ENCODE data around the gene FGF1. TPM values are rescaled to one million over a fixed set of nuclear protein-coding genes. Genes with fewer than 3 reads are reported as not detected.
A peak's percentile ranks its signal among the peaks of the same experiment; 100 is the strongest.

Gene FGF1
- total RNA-seq, 1 experiment from 2014 or later: 3.2 TPM

DNA sequence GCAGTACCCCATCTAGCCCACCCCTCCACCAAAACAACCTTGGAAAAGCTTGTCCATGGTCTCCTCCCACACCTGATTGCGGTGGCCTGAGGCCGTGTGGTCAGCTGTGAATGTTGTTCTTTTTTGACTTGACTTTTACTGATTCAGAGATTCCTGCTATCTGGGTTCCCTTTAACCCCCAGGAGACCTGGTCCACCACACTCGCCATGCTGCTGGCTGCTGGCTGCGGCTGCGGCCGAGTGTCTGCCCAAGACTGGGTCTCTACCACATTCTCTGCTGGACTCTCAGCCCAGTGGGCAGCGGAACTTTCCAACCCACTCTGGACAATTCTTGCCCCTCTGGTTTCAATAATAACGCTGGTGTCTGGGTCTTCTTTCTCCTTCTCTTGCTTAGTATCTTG lies 28.4 kb downstream of the FGF1 start:
- Histone ChIP-seq H2BK120ac (ENCODE audit: low read depth, low read length, poor library complexity, severe bottlenecking) (no peak overlapping the region), H2AK5ac (ENCODE audit: insufficient read length, low read length) (no peak overlapping the region), H3K18ac (ENCODE audit: insufficient read length, low read depth, low read length) (no peak overlapping the region), H2BK12ac (ENCODE audit: insufficient read length, low read depth, low read length) (no peak overlapping the region), H3T11ph (ENCODE audit: low read length) (no peak overlapping the region), H3K23me2 (ENCODE audit: insufficient read length, low read depth, low read length, poor library complexity, severe bottlenecking) (no peaks in the 10 kb centered on the region), H4K91ac (ENCODE audit: insufficient read length, low read depth, low read length) (no peak overlapping the region), H2BK5ac (ENCODE audit: insufficient read length, low read length) (no peak overlapping the region), H3K79me1 (ENCODE audit: insufficient read depth, low read depth, low read length, poor library complexity, severe bottlenecking) (no peaks in the 10 kb centered on the region), H2BK20ac (ENCODE audit: low read depth, low read length, poor library complexity, severe bottlenecking) (no peak overlapping the region), H4K5ac (ENCODE audit: insufficient read length, low read depth, low read length) (no peak overlapping the region), H3K27ac (ENCODE audit: insufficient read length, low read depth, low read length) (no peak overlapping the region), H3K79me2 (ENCODE audit: insufficient read depth, low read length) (no peaks in the 10 kb centered on the region), H3K4ac (ENCODE audit: low read depth, low read length) (no peak overlapping the region), H2BK15ac (ENCODE audit: low read depth, low read length) (no peak overlapping the region), H2AFZ (ENCODE audit: low read length) (no peak overlapping the region), H3K4me2 (ENCODE audit: insufficient read depth, insufficient read length, low read length) (no peak overlapping the region), H3K9me3 (ENCODE audit: control insufficient read depth, low read depth, low read length) (no peaks in the 10 kb centered on the region), H3K27me3 (ENCODE audit: insufficient read depth, low read length) (no peaks in the 10 kb centered on the region), H4K8ac (replicated peaks; ENCODE audit: insufficient read length, low read depth, low read length) (no peak overlapping the region), H4K20me1 (ENCODE audit: control insufficient read depth, insufficient read depth, insufficient read length) (no peaks in the 10 kb centered on the region), H3K56ac (ENCODE audit: insufficient read length, low read depth, low read length) (no peak overlapping the region), H3K9ac (ENCODE audit: extremely low read depth, insufficient read length, low read length) (no peak overlapping the region), H3K23ac (ENCODE audit: insufficient read length, low read depth, low read length) (no peak overlapping the region), H3K4me1 (ENCODE audit: insufficient read depth, low read length) (no peaks in the 10 kb centered on the region), H3K14ac (ENCODE audit: insufficient read depth, low read length) (no peak overlapping the region)
- no peak for DNase-seq
- Mint-ChIP-seq H3K9me3 (no peaks in the 10 kb centered on the region), H3K27me3 (ENCODE audit: low read depth) (no peaks in the 10 kb centered on the region; the same call in 1 of the 2 replicates), H3K36me3 (ENCODE audit: insufficient read depth in 1 of 3, low read depth in 3 of 3) (peaks cover 0 to 6% (median 4%) of the 10 kb centered on the region in 3 experiments; a peak in 2 of 7 replicates), H3K27ac (peak overlapping the region in 1 of 3 experiments; percentile 78; a peak in 3 of 7 replicates), H3K4me3 (no peak overlapping the region), H3K4me1 (peaks cover 6 to 14% of the 10 kb centered on the region in 2 experiments; a peak in 3 of 4 replicates)
- TF ChIP-seq, protein P1, sequence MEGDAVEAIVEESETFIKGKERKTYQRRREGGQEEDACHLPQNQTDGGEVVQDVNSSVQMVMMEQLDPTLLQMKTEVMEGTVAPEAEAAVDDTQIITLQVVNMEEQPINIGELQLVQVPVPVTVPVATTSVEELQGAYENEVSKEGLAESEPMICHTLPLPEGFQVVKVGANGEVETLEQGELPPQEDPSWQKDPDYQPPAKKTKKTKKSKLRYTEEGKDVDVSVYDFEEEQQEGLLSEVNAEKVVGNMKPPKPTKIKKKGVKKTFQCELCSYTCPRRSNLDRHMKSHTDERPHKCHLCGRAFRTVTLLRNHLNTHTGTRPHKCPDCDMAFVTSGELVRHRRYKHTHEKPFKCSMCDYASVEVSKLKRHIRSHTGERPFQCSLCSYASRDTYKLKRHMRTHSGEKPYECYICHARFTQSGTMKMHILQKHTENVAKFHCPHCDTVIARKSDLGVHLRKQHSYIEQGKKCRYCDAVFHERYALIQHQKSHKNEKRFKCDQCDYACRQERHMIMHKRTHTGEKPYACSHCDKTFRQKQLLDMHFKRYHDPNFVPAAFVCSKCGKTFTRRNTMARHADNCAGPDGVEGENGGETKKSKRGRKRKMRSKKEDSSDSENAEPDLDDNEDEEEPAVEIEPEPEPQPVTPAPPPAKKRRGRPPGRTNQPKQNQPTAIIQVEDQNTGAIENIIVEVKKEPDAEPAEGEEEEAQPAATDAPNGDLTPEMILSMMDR (conservative IDR thresholded peaks at IDR 0.05): no peak
- no CpG with 5 or more reads among the region's 8 CpGs for WGBS (ENCODE audit: extremely low coverage, insufficient read length, low lambda C conversion rate)
